Transverse colon (tissue), 3 donors: ENCODE measurements around the gene TWNK.

Experiments used
- POLR2A ChIP-seq: fragments of 450-650 bp; IDR thresholded peaks from one replicate; pipeline ENCODE4 v1.6.1; 2016; ENCODE audit warnings: antibody characterized with exemption, mild to moderate bottlenecking, moderate library complexity
- TF ChIP-seq, protein P1 (sequence below), 5 experiments: fragments of 200-600 bp in 3 of 5; fragments of 450-650 bp in 2 of 5; sonication (generic) in 3 of 5; IDR thresholded peaks; 1 replicate in 2 of 5; 2 replicates in 3 of 5; pipeline ENCODE4 v1.5.1; 2016 to 2017; ENCODE audit warnings: antibody characterized with exemption in 5 of 5, inconsistent platforms in 3 of 5, mild to moderate bottlenecking in 2 of 5, moderate library complexity in 1 of 5

DNA sequence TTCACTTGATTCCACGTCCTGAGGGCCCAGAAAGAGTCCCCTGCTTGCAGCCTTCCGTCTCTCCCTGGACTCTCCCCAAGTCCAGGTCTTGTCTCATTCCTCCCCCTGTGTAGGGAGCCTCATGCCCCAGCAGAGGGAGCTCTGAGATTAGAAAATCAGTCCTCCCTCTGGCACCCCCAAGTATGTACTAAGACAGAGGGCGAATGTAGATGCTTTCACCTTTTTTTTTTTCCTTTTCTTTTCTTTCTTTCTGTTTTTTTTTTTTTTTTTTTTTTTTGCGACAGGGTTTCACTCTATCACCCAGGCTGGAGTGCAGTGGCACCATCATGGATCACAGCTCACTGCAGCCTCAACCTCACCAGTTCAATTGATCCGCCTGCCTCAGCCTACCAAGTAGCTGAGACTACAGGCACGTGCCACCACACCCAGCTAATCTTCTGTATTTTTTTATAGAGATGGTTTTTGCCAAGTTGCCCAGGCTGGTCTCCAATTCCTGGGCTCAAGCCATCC, 54.0 kb downstream of the TWNK start:
- TF ChIP-seq POLR2A = no peak
- TF ChIP-seq, protein P1, sequence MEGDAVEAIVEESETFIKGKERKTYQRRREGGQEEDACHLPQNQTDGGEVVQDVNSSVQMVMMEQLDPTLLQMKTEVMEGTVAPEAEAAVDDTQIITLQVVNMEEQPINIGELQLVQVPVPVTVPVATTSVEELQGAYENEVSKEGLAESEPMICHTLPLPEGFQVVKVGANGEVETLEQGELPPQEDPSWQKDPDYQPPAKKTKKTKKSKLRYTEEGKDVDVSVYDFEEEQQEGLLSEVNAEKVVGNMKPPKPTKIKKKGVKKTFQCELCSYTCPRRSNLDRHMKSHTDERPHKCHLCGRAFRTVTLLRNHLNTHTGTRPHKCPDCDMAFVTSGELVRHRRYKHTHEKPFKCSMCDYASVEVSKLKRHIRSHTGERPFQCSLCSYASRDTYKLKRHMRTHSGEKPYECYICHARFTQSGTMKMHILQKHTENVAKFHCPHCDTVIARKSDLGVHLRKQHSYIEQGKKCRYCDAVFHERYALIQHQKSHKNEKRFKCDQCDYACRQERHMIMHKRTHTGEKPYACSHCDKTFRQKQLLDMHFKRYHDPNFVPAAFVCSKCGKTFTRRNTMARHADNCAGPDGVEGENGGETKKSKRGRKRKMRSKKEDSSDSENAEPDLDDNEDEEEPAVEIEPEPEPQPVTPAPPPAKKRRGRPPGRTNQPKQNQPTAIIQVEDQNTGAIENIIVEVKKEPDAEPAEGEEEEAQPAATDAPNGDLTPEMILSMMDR (IDR thresholded peaks at IDR 0.05) = peak; percentile 81 to 94 (median 85)
